GOT3 (cell line): ENCODE data around the gene XRCC5.

Experiments
- DNase-seq: peaks from one replicate; lab custom pipeline; 2025; ENCODE audit warnings: mixed read lengths; lab: John Stamatoyannopoulos, UW

XRCC5 gene

DNA sequence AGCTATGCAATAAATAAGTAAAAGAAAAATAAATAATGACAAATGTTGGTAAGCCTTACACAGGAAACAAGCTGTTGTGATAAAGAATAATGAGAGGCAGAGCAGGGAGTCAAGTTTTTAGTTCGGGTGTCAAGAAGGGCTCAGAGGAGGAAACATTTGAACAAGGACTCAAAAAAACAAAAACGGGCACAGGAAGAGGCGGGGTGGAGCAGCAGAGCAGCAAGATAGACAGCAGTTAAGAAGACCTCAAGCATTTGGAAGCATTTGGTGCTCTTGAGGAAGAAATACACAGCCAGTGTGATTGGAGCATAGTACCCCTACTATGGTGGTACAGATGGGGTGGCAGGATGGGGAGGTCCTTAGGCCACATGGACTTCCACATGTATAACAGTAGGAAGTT, 24.6 kb upstream of the XRCC5 start:
- no peak for DNase-seq

GRCh38 chr2:216086207-216086893, 22.8 kb upstream of the XRCC5 start:
- DNase-seq: no peak

GRCh38 chr2:216090369-216090786, 18.8 kb upstream of the XRCC5 start:
- no peak for DNase-seq

DNA sequence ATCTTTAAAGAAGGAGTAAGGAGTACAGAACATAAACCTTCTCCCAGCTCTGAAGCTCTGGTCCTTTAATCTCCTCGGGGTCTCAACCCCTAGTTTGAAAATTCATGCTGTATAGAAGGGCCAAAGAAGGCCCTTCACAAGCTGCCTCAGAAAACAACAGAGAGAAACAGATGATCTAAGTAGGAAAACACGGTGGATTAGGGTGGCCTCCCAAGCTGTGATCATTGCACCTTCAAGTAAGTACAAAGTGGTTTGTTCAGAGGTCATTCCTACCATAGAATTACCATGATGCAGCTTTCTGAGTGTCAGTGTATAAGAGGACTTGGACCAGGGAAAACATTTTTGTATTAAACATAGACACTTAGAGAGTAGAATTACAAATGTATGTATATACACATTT, 16.5 kb upstream of the XRCC5 start:
- no peak for DNase-seq

DNA sequence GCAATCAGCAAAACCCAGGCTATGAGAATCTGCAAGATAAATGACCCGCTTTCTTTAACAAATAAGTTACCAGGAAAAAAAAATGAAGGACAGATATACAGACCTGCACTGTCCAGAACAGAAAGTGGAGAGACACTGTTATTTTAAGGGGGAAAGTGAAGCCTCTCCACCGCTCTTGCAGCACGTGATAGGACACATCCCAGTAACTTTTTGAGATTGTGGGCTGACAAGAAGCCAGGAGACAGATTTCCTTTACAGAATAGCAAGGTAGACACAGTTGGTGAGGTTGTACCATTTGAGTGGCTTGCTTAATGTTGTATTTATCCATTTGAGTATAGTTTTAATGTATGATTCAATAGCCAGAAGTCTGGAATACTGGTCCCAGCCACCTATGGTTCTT, 14.4 kb upstream of the XRCC5 start:
- no peak for DNase-seq

- DNase-seq: no peak
Measured at GRCh38 chr2:216098421-216099334, 10.5 kb upstream of the XRCC5 start.

GRCh38 chr2:216101109-216101508, 8.0 kb upstream of the XRCC5 start:
- no peak for DNase-seq

DNA sequence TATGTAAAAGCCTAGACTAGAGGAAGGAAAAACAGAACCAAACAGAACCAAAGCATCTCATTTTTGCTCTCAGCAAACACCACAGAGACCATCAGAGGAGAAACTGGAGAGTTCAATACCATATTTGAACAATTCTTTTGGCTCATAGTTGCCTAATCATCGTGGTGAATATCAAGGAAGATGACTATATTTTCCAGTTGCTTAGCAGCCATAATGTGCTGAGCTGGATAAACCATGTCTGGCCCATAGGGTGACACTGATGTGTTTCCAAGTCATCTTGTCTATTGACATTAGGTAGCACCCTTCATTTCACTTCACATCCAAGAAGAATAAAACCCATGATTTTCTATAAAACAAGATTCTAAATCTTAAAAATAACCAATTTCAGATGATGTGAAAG, 5.9 kb upstream of the XRCC5 start:
- DNase-seq: no peak

- no peak for DNase-seq
Measured at GRCh38 chr2:216104691-216105090, 4.5 kb upstream of the XRCC5 start.

GRCh38 chr2:216107320-216107719, 1.8 kb upstream of the XRCC5 start:
- DNase-seq: no peak

- DNase-seq: no peak
Measured at GRCh38 chr2:216107760-216108159, 1.4 kb upstream of the XRCC5 start.

GRCh38 chr2:216108310-216108966, 710 bp upstream of the XRCC5 start:
- DNase-seq: no peak

GRCh38 chr2:216109962-216110614, 940 bp downstream of the XRCC5 start:
- DNase-seq: no peak

- DNase-seq: no peak
Measured at GRCh38 chr2:216110620-216111019, 1.5 kb downstream of the XRCC5 start.

DNA sequence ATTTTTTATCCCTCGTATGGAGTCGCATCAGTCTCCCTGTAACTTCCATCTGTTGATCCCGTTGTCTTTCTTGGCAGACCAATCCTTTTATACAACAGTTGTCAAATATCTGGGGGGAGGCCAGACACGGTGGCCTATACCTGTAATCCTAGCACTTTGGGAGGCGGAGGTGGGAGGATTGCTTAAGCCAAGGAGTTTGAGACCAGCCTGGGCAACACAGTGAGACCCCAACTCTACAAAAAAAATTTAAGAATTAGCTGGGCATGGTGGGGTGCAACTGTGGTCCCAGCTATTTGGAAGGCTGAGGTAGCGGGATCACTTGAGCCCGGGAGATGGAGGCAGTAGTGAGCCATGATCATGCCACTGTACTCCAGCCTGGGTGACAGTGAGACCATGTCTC, 2.0 kb downstream of the XRCC5 start:
- DNase-seq: no peak

DNA sequence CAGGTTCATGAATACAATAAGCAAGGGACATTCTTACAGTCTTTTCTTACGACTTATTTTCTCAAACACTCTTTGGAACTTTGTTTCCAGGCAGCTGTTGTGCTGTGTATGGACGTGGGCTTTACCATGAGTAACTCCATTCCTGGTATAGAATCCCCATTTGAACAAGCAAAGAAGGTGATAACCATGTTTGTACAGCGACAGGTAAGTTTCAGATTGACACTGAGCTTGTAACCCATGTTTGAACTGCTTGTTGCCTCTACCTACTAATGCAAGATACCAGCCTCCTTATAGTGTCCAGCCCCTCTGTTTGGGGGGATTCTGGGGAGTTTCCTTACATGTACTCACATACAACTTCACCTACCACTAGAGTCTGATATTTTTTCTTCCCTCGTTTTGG, 3.8 kb downstream of the XRCC5 start:
- no peak for DNase-seq

- DNase-seq: no peak
Measured at GRCh38 chr2:216113572-216113971, 4.4 kb downstream of the XRCC5 start.

GRCh38 chr2:216114382-216114713, 5.2 kb downstream of the XRCC5 start:
- DNase-seq: no peak

DNA sequence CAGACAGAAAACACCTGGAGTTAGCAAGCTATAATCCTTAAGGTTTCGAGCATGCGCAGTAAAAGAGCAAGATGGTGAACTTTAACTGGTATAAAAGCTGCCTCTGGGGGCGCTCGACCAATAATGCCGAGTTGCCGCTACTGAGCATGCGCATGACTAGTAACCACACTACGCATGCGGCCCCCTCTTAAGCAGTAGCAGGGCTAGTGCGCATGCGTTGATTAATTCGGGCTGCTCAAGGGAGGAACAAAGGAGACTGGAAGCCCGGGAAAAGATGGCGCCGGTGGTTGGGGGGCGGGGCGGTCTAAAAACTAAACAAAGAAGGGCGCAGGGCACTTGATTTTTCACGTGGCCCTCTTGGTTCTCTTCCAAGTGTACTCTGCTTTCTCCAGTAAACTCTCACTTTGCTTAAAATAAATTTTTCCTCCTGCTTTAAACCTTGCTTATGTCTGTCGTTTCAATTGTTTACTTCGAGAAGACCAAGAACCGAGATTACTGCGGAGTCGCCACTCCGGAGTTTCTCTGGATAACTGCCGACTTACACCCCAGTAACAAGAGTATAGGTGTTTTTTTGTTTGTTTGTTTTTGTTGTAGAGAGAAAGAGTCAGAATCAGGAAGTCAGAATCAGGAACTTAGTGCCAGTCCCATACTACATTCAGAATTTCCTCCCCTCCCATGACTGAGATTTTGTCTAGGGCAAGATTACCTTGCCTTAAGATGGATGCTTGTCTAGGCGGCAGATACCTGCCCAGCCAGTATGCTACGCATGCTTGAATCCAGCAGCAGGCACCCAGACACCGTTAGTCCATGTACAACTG, 5.8 kb downstream of the XRCC5 start:
- peak; percentile 88 for DNase-seq

GRCh38 chr2:216116418-216116817, 7.3 kb downstream of the XRCC5 start:
- no peak for DNase-seq

GRCh38 chr2:216117561-216118340, 8.6 kb downstream of the XRCC5 start:
- DNase-seq: no peak
